HEK293 (cell line): Measurements from ENCODE around the gene TMEM8B.

Source experiments
- CTCF ChIA-PET: fragments of 350-600 bp; formaldehyde crosslinking; extraction: SDS; loops from one replicate; lab custom pipeline; 2021; ENCODE audit warnings: antibody characterized with exemption; lab: Yijun Ruan, JAX
- POLR2A ChIA-PET: fragments of 300-600 bp; formaldehyde crosslinking; extraction: SDS; loops from one replicate; lab custom pipeline; 2020; ENCODE audit warnings: antibody characterized with exemption, inconsistent platforms; lab: Yijun Ruan, JAX
- H3K27ac ChIP-seq: fragments of 200-500 bp; sonication (Bioruptor generic); 2 replicates; pipeline ENCODE4 v1.5.1; 2014; ENCODE audit warnings: low read depth, low read length, control low read depth, inconsistent platforms; ENCODE audit errors: extremely low read depth
- H3K36me3 ChIP-seq, 2 experiments: fragments of 200-500 bp in 1 of 2; sonication (Bioruptor generic) in 1 of 2; 1 replicate in 1 of 2; 2 replicates in 1 of 2; pipeline ENCODE4 v1.5.1; 2014 to 2017; ENCODE audit warnings: inconsistent platforms in 2 of 2, low read length in 2 of 2; ENCODE audit not compliant: control insufficient read depth in 2 of 2, insufficient read depth in 1 of 2
- H3K4me1 ChIP-seq: fragments of 200-500 bp; sonication (Bioruptor generic); 2 replicates; pipeline ENCODE4 v1.5.1; 2014; ENCODE audit warnings: mild to moderate bottlenecking, low read length, inconsistent platforms; ENCODE audit not compliant: control insufficient read depth, insufficient read depth
- H3K4me3 ChIP-seq: 2 replicates; pipeline ENCODE4 v1.5.1; 2011; ENCODE audit warnings: low read depth, mild to moderate bottlenecking, control low read depth, low read length, moderate library complexity
- H3K9me3 ChIP-seq: fragments of 200-500 bp; sonication (Bioruptor generic); 2 replicates; pipeline ENCODE4 v1.5.1; 2014; ENCODE audit warnings: low read depth, low read length, inconsistent platforms; ENCODE audit not compliant: control insufficient read depth, insufficient read depth
- HOXA7 ChIP-seq: sonication (generic); formaldehyde crosslinking; IDR thresholded peaks from 2 replicates; pipeline ENCODE4 v1.8.1; 2022; ENCODE audit warnings: missing genetic modification reagents, borderline replicate concordance
- HOXD13 ChIP-seq: sonication (generic); formaldehyde crosslinking; IDR thresholded peaks from 2 replicates; pipeline ENCODE4 v1.8.0; 2022; ENCODE audit warnings: missing genetic modification reagents, borderline replicate concordance
- MEIS1 ChIP-seq: sonication (generic); formaldehyde crosslinking; IDR thresholded peaks from 2 replicates; pipeline ENCODE4 v1.8.1; 2022; ENCODE audit warnings: missing genetic modification reagents, mild to moderate bottlenecking, borderline replicate concordance
- TCF7L2 ChIP-seq: IDR thresholded peaks from 2 replicates; pipeline ENCODE4 v1.6.1; 2011; ENCODE audit warnings: low read depth, mild to moderate bottlenecking, inconsistent platforms, low read length, moderate library complexity, borderline replicate concordance
- YY2 ChIP-seq: fragments of 450-650 bp; formaldehyde crosslinking; IDR thresholded peaks from 2 replicates; pipeline ENCODE4 v1.5.1; 2016; ENCODE audit warnings: missing biosample characterization, missing genetic modification characterization
- ZBTB17 ChIP-seq: fragments of 450-650 bp; formaldehyde crosslinking; IDR thresholded peaks from 2 replicates; pipeline ENCODE4 v1.5.1; 2016; ENCODE audit warnings: missing biosample characterization, missing genetic modification characterization
- ZFHX2 ChIP-seq: fragments of 450-650 bp; formaldehyde crosslinking; conservative IDR thresholded peaks from 2 replicates; pipeline ENCODE4 v1.5.1; 2016; ENCODE audit warnings: missing biosample characterization, missing genetic modification characterization
- ZNF133 ChIP-seq: fragments of 450-650 bp; formaldehyde crosslinking; IDR thresholded peaks from 2 replicates; pipeline ENCODE4 v1.5.1; 2016; ENCODE audit warnings: missing biosample characterization, missing genetic modification characterization
- ZNF19 ChIP-seq: fragments of 450-650 bp; formaldehyde crosslinking; IDR thresholded peaks from 2 replicates; pipeline ENCODE4; 2016; ENCODE audit warnings: missing biosample characterization, missing genetic modification characterization, low read depth
- ZNF211 ChIP-seq: fragments of 450-650 bp; formaldehyde crosslinking; IDR thresholded peaks from 2 replicates; pipeline ENCODE4 v1.5.1; 2016; ENCODE audit warnings: low read depth, missing biosample characterization, missing genetic modification characterization
- ZNF292 ChIP-seq: fragments of 450-650 bp; formaldehyde crosslinking; IDR thresholded peaks from 2 replicates; pipeline ENCODE4 v1.5.1; 2016; ENCODE audit warnings: low read depth, missing biosample characterization, missing genetic modification characterization, borderline replicate concordance
- ZNF311 ChIP-seq: fragments of 450-650 bp; formaldehyde crosslinking; IDR thresholded peaks from 2 replicates; pipeline ENCODE4 v1.5.1; 2017; ENCODE audit warnings: missing biosample characterization, missing genetic modification characterization, borderline replicate concordance
- ZNF391 ChIP-seq: fragments of 450-650 bp; formaldehyde crosslinking; IDR thresholded peaks from 2 replicates; pipeline ENCODE4 v1.5.1; 2016; ENCODE audit warnings: low read depth, missing biosample characterization, missing genetic modification characterization, borderline replicate concordance
- ZNF416 ChIP-seq: fragments of 450-650 bp; formaldehyde crosslinking; IDR thresholded peaks from 2 replicates; pipeline ENCODE4 v1.5.1; 2016; ENCODE audit warnings: missing biosample characterization, missing genetic modification characterization
- ZNF530 ChIP-seq: fragments of 450-650 bp; formaldehyde crosslinking; IDR thresholded peaks from 2 replicates; pipeline ENCODE4 v1.5.1; 2016; ENCODE audit warnings: low read depth, missing biosample characterization, missing genetic modification characterization
- ZNF544 ChIP-seq: fragments of 450-650 bp; formaldehyde crosslinking; IDR thresholded peaks from 2 replicates; pipeline ENCODE4 v1.5.0; 2017; ENCODE audit warnings: missing biosample characterization, missing genetic modification characterization
- ZNF549 ChIP-seq: fragments of 450-650 bp; IDR thresholded peaks from 2 replicates; pipeline ENCODE4 v1.5.1; 2018; ENCODE audit warnings: missing biosample characterization, missing genetic modification characterization, mild to moderate bottlenecking, inconsistent platforms, moderate library complexity
- ZNF560 ChIP-seq: fragments of 450-650 bp; formaldehyde crosslinking; IDR thresholded peaks from 2 replicates; pipeline ENCODE4 v1.5.1; 2017; ENCODE audit warnings: missing biosample characterization, missing genetic modification characterization, borderline replicate concordance
- ZNF585B ChIP-seq: fragments of 450-650 bp; formaldehyde crosslinking; IDR thresholded peaks from 2 replicates; pipeline ENCODE4 v1.5.1; 2016; ENCODE audit warnings: missing biosample characterization, missing genetic modification characterization
- ZNF623 ChIP-seq: fragments of 450-650 bp; formaldehyde crosslinking; IDR thresholded peaks from 2 replicates; pipeline ENCODE4 v1.5.1; 2016; ENCODE audit warnings: missing biosample characterization, missing genetic modification characterization
- ZNF707 ChIP-seq: fragments of 450-650 bp; formaldehyde crosslinking; IDR thresholded peaks from 2 replicates; pipeline ENCODE4 v1.5.1; 2016; ENCODE audit warnings: missing biosample characterization, missing genetic modification characterization
- ZSCAN23 ChIP-seq: fragments of 450-650 bp; formaldehyde crosslinking; IDR thresholded peaks from 2 replicates; pipeline ENCODE4 v1.5.1; 2016; ENCODE audit warnings: missing biosample characterization, missing genetic modification characterization
- TF ChIP-seq, protein P1 (sequence below): fragments of 450-650 bp; formaldehyde crosslinking; IDR thresholded peaks from 2 replicates; pipeline ENCODE4 v1.5.1; 2016; ENCODE audit warnings: missing biosample characterization, missing genetic modification characterization
- TF ChIP-seq, protein P2 (sequence below): fragments of 450-650 bp; formaldehyde crosslinking; IDR thresholded peaks from 2 replicates; pipeline ENCODE4 v1.5.1; 2016; ENCODE audit warnings: missing biosample characterization, missing genetic modification characterization
- TF ChIP-seq, protein P3 (sequence below): fragments of 450-650 bp; formaldehyde crosslinking; IDR thresholded peaks from 2 replicates; pipeline ENCODE4 v1.5.1; 2016; ENCODE audit warnings: missing biosample characterization, missing genetic modification characterization
- TF ChIP-seq, protein P4 (sequence below): fragments of 450-650 bp; formaldehyde crosslinking; IDR thresholded peaks from 2 replicates; pipeline ENCODE4 v1.5.1; 2016; ENCODE audit warnings: missing biosample characterization, missing genetic modification characterization

TMEM8B gene

DNA sequence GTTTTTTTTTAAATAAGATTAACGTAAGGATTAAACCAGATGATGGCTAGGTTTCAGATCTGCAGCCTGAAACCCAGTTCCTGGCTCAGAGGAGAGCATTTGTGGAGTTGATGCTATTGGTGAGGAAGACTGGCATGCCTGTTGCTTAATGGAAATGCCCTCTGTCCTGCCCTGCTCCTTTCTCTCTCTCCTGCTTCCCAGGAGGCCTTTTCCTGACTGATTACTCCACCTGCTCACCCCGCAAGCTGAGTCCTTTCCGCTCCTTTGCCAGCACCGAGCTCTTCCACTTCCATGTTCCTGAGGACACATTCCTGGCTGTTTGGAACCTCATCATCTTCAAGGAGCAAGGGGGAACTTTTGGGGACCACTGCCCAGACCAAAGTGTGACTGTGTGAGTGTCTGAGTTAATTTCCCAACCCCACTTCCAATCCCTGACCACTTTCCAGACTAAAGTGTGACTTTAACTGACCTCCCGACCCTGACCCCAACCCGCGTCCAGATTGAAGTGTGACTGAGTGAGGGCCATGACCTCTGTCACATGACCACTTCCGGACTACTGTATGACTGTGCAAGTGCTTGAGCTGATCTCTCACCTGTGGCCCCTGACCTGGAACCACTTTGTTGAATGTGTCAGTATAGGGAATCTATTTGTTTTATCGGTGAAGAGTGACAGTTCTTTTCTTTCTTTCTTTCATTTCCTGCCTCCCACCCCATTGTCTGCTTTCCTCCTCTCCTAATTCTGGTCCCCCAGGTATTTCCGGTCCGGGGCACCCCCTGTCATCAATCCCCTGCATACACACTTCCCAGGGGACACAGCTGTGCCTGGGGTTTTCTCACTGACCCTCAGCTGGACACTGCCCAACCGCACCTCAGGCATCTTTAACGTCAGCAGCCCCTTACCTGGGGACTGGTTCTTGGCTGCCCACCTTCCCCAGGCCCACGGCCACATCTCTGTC, 5.5 kb downstream of the TMEM8B start:
- Histone ChIP-seq H3K9me3 (no peaks in the 10 kb centered on the region), H3K4me1 (peaks cover 4% of the 10 kb centered on the region; the same call in 1 of the 2 replicates), H3K36me3 (peaks cover 0 to 13% of the 10 kb centered on the region in 2 experiments; a peak in 1 of 3 replicates), H3K4me3 (no peak overlapping the region), H3K27ac (no peak overlapping the region)
- TF ChIP-seq ZNF544 (tag by site-specific recombination), result no peak
- no peak for TF ChIP-seq HOXA7 (CRISPR knock-in tag)
- no peak for TF ChIP-seq ZNF623
- no peak for TF ChIP-seq TCF7L2
- no peak for TF ChIP-seq YY2
- no peak for TF ChIP-seq ZNF549 (tag by site-specific recombination)
- no peak for TF ChIP-seq ZNF391
- TF ChIP-seq ZNF416 (tag by site-specific recombination), result no peak
- no peak for TF ChIP-seq ZNF585B (tag by site-specific recombination)
- no peak for TF ChIP-seq ZBTB17 (tag by site-specific recombination)
- TF ChIP-seq, protein P1, sequence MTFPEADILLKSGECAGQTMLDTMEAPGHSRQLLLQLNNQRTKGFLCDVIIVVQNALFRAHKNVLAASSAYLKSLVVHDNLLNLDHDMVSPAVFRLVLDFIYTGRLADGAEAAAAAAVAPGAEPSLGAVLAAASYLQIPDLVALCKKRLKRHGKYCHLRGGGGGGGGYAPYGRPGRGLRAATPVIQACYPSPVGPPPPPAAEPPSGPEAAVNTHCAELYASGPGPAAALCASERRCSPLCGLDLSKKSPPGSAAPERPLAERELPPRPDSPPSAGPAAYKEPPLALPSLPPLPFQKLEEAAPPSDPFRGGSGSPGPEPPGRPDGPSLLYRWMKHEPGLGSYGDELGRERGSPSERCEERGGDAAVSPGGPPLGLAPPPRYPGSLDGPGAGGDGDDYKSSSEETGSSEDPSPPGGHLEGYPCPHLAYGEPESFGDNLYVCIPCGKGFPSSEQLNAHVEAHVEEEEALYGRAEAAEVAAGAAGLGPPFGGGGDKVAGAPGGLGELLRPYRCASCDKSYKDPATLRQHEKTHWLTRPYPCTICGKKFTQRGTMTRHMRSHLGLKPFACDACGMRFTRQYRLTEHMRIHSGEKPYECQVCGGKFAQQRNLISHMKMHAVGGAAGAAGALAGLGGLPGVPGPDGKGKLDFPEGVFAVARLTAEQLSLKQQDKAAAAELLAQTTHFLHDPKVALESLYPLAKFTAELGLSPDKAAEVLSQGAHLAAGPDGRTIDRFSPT, result no peak
- TF ChIP-seq ZSCAN23 (tag by site-specific recombination), result no peak
- POLR2A ChIA-PET, result interaction anchor here (0.6 to 0.9 kb wide), 2 partner anchors 20 to 34 kb away, joined by 3 read pairs; no protein-coding TSS in a partner anchor
- CTCF ChIA-PET, result interaction anchor here (0.7 to 3.9 kb wide), 11 partner anchors 8 to 107 kb away, joined by 3 to 28 read pairs (median 6); no protein-coding TSS in a partner anchor

DNA sequence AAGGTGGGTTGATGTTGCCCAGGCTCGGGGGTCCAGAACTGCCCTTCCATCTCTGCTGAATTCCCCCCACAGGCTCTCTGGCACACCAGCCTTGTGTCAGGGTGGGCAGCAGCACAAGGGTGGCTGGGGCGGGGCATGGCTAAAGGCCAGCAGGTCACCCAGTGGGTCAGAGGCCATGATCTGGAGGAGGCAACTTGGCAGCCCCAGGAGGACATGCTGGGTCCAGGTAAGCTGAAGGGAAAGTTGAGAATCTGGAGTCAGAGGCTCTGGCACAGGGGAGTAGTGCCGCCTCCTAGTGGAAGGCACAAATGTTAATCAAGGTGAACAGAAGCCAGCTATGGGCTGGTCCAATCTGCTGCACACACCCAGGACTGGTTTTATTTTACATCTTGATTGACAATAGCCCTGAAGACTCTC, 6.2 kb downstream of the TMEM8B start:
- TF ChIP-seq MEIS1 (CRISPR knock-in tag) (no peak), ZNF292 (tag by site-specific recombination) (no peak), ZNF707 (tag by site-specific recombination) (no peak), ZNF311 (no peak), ZNF133 (tag by site-specific recombination) (no peak), ZNF560 (no peak), ZFHX2 (no peak), ZNF211 (tag by site-specific recombination) (no peak), ZNF19 (tag by site-specific recombination) (no peak), ZNF530 (tag by site-specific recombination) (no peak), HOXD13 (no peak), ZNF544 (tag by site-specific recombination) (no peak)
- TF ChIP-seq, protein P2, sequence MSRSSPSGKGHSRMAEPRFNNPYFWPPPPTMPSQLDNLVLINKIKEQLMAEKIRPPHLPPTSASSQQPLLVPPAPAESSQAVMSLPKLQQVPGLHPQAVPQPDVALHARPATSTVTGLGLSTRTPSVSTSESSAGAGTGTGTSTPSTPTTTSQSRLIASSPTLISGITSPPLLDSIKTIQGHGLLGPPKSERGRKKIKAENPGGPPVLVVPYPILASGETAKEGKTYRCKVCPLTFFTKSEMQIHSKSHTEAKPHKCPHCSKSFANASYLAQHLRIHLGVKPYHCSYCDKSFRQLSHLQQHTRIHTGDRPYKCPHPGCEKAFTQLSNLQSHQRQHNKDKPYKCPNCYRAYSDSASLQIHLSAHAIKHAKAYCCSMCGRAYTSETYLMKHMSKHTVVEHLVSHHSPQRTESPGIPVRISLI, result no peak
- TF ChIP-seq, protein P3, sequence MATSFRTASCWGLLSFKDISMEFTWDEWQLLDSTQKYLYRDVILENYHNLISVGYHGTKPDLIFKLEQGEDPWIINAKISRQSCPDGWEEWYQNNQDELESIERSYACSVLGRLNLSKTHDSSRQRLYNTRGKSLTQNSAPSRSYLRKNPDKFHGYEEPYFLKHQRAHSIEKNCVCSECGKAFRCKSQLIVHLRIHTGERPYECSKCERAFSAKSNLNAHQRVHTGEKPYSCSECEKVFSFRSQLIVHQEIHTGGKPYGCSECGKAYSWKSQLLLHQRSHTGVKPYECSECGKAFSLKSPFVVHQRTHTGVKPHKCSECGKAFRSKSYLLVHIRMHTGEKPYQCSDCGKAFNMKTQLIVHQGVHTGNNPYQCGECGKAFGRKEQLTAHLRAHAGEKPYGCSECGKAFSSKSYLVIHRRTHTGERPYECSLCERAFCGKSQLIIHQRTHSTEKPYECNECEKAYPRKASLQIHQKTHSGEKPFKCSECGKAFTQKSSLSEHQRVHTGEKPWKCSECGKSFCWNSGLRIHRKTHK (tag by site-specific recombination), result no peak
- TF ChIP-seq, protein P4, sequence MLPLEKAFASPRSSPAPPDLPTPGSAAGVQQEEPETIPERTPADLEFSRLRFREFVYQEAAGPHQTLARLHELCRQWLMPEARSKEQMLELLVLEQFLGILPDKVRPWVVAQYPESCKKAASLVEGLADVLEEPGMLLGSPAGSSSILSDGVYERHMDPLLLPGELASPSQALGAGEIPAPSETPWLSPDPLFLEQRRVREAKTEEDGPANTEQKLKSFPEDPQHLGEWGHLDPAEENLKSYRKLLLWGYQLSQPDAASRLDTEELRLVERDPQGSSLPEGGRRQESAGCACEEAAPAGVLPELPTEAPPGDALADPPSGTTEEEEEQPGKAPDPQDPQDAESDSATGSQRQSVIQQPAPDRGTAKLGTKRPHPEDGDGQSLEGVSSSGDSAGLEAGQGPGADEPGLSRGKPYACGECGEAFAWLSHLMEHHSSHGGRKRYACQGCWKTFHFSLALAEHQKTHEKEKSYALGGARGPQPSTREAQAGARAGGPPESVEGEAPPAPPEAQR (tag by site-specific recombination), result no peak
- ChIA-PET CTCF (interaction anchor here (0.7 to 3.9 kb wide), 14 partner anchors 9 to 137 kb away, joined by 3 to 28 read pairs (median 4); partner anchors contain the start of gene HRCT1), POLR2A (no interaction called here)
- Histone ChIP-seq H3K4me3 (no peak overlapping the region), H3K4me1 (no peaks in the 10 kb centered on the region; the same call in 1 of the 2 replicates), H3K36me3 (peaks cover 0 to 13% of the 10 kb centered on the region in 2 experiments; a peak in 1 of 3 replicates), H3K9me3 (no peaks in the 10 kb centered on the region), H3K27ac (no peak overlapping the region)
